ENCODE measurements around the gene STARD13. TPM values are rescaled to one million over a fixed set of nuclear protein-coding genes. Genes with fewer than 3 reads are reported as not detected.

The STARD13 gene
- total and polyA plus RNA-seq, 2 donors (not counting 1 experiment from before 2014, with no cell fraction given) = 0.06 to 0.22 TPM

DNA sequence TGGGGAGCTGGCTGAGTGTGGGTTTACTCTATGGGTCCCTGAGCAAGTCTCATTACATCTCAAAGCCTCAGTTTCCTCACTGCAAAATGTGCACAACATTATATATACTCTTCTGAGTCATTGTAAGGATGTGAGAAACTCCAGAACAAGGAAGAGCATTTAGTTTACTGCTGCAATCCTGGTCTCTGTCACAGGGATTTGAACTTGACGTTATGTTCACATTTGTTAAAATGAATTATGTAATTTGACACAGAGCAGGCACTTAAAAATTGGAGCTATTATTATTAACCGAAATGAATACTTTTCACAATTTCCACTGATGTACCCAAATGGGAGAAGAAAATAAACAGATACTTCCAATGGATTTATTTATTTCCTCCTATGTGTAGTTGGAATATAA, 101.0 kb downstream of the STARD13 start:
- Mint-ChIP-seq H3K27ac (no peak overlapping the region), H3K4me1 (no peaks in the 10 kb centered on the region), H3K4me3 (no peak overlapping the region), H3K27me3 (peaks cover 8% of the 10 kb centered on the region), H3K9me3 (ENCODE audit: insufficient read depth) (no peaks in the 10 kb centered on the region)
- DNase-seq = no peak
- Histone ChIP-seq H3K27me3 (replicated peaks in 1 of 4; ENCODE audit: control extremely low read depth in 1 of 4, control insufficient read depth in 3 of 4, insufficient read depth in 4 of 4, low read length in 3 of 4) (no peaks in the 10 kb centered on the region), H3K36me3 (replicated peaks in 1 of 2; ENCODE audit: control extremely low read depth in 1 of 2, control insufficient read depth in 1 of 2, extremely low read depth in 1 of 2, insufficient read depth in 2 of 2, low read length in 1 of 2) (no peaks in the 10 kb centered on the region), H3K27ac (ENCODE audit: low read length in 2 of 2) (no peak overlapping the region), H3K4me3 (ENCODE audit: control extremely low read depth in 1 of 5, extremely low read depth in 1 of 5, insufficient read depth in 1 of 5, low read depth in 2 of 5, low read length in 4 of 5) (no peak overlapping the region), H2AFZ (ENCODE audit: insufficient read depth, low read depth, low read length, poor library complexity, severe bottlenecking) (no peak overlapping the region), H3K4me1 (ENCODE audit: control insufficient read depth in 2 of 2, insufficient read depth in 2 of 2, low read length in 2 of 2) (no peaks in the 10 kb centered on the region), H3K79me2 (ENCODE audit: control insufficient read depth, insufficient read depth, low read length) (no peaks in the 10 kb centered on the region), H3K4me2 (replicated peaks; ENCODE audit: low read depth, low read length, poor library complexity, severe bottlenecking) (no peak overlapping the region), H3K9ac (ENCODE audit: low read length) (no peak overlapping the region), H4K20me1 (ENCODE audit: control insufficient read depth, insufficient read depth, low read length, poor library complexity, severe bottlenecking) (no peaks in the 10 kb centered on the region), H3K9me3 (ENCODE audit: control extremely low read depth in 1 of 3, control insufficient read depth in 2 of 3, insufficient read depth in 1 of 3, low read length in 2 of 3) (no peaks in the 10 kb centered on the region)
- POLR2A ChIA-PET = no interaction called here
- CTCF ChIA-PET = interaction anchor here (1.1 kb wide), 1 partner anchor 9 kb away, joined by 3 read pairs; no protein-coding TSS in a partner anchor
- TF ChIP-seq EZH2 (IDR thresholded peaks at IDR 0.05; ENCODE audit: borderline replicate concordance, insufficient read depth, low read depth, low read length, poor library complexity, severe bottlenecking) = no peak
- TF ChIP-seq, protein P1, sequence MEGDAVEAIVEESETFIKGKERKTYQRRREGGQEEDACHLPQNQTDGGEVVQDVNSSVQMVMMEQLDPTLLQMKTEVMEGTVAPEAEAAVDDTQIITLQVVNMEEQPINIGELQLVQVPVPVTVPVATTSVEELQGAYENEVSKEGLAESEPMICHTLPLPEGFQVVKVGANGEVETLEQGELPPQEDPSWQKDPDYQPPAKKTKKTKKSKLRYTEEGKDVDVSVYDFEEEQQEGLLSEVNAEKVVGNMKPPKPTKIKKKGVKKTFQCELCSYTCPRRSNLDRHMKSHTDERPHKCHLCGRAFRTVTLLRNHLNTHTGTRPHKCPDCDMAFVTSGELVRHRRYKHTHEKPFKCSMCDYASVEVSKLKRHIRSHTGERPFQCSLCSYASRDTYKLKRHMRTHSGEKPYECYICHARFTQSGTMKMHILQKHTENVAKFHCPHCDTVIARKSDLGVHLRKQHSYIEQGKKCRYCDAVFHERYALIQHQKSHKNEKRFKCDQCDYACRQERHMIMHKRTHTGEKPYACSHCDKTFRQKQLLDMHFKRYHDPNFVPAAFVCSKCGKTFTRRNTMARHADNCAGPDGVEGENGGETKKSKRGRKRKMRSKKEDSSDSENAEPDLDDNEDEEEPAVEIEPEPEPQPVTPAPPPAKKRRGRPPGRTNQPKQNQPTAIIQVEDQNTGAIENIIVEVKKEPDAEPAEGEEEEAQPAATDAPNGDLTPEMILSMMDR (IDR thresholded peaks at IDR 0.05) = no peak
- intact Hi-C loops (cut with micrococcal nuclease) = no loop called here
- WGBS (ENCODE audit: insufficient coverage) = no CpG with 5 or more reads among the region's 2 CpGs
- no peak for ATAC-seq (ENCODE audit: low read depth)

DNA sequence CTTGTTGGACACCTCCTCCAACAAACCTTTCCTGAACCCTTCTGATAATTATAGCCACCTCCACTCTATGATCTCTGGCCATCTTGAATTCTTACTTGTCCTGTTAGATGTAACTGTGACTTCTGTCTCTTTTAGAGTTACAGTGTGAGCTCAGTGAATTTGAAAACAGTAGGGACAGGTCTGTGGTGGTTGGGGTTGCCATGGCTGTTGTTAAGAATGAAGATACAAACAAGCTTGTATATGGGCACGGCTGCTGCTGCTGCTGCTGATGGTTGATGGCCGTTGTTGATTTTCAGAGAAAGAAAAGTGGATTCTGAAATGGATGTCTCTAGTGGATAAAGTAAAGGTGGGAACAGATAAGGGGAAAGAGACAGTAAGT, 101.5 kb downstream of the STARD13 start:
- Histone ChIP-seq H3K4me1 (ENCODE audit: control insufficient read depth in 2 of 2, insufficient read depth in 2 of 2, low read length in 2 of 2) (no peaks in the 10 kb centered on the region), H3K79me2 (ENCODE audit: control insufficient read depth, insufficient read depth, low read length) (no peaks in the 10 kb centered on the region), H4K20me1 (ENCODE audit: control insufficient read depth, insufficient read depth, low read length, poor library complexity, severe bottlenecking) (no peaks in the 10 kb centered on the region), H3K9ac (ENCODE audit: low read length) (no peak overlapping the region), H3K27ac (ENCODE audit: low read length in 2 of 2) (no peak overlapping the region), H2AFZ (ENCODE audit: insufficient read depth, low read depth, low read length, poor library complexity, severe bottlenecking) (no peak overlapping the region), H3K4me2 (replicated peaks; ENCODE audit: low read depth, low read length, poor library complexity, severe bottlenecking) (no peak overlapping the region), H3K27me3 (replicated peaks in 1 of 4; ENCODE audit: control extremely low read depth in 1 of 4, control insufficient read depth in 3 of 4, insufficient read depth in 4 of 4, low read length in 3 of 4) (no peaks in the 10 kb centered on the region), H3K9me3 (ENCODE audit: control extremely low read depth in 1 of 3, control insufficient read depth in 2 of 3, insufficient read depth in 1 of 3, low read length in 2 of 3) (no peaks in the 10 kb centered on the region), H3K36me3 (replicated peaks in 1 of 2; ENCODE audit: control extremely low read depth in 1 of 2, control insufficient read depth in 1 of 2, extremely low read depth in 1 of 2, insufficient read depth in 2 of 2, low read length in 1 of 2) (no peaks in the 10 kb centered on the region), H3K4me3 (ENCODE audit: control extremely low read depth in 1 of 5, extremely low read depth in 1 of 5, insufficient read depth in 1 of 5, low read depth in 2 of 5, low read length in 4 of 5) (no peak overlapping the region)
- ChIA-PET CTCF (interaction anchor here (1.1 kb wide), 1 partner anchor 9 kb away, joined by 3 read pairs; no protein-coding TSS in a partner anchor), POLR2A (no interaction called here)
- H3K4me1 Mint-ChIP-seq = no peaks in the 10 kb centered on the region
- no peak for TF ChIP-seq EZH2 (IDR thresholded peaks at IDR 0.05; ENCODE audit: borderline replicate concordance, insufficient read depth, low read depth, low read length, poor library complexity, severe bottlenecking)
- 95% methylated on average over 2 of the region's 2 CpGs for WGBS (ENCODE audit: insufficient coverage)
- H3K9me3 Mint-ChIP-seq (ENCODE audit: insufficient read depth) = no peaks in the 10 kb centered on the region
- DNase-seq (no peak), ATAC-seq (ENCODE audit: low read depth) (no peak)
- intact Hi-C loops (cut with micrococcal nuclease) = no loop called here
- no peak overlapping the region for H3K27ac Mint-ChIP-seq
- peaks cover 8% of the 10 kb centered on the region for H3K27me3 Mint-ChIP-seq
- no peak overlapping the region for H3K4me3 Mint-ChIP-seq

Data from B cell (primary cell).